Neural crest cell (in vitro differentiated cells): Measurements from ENCODE around the gene GOLGA8S. TPM values are rescaled to one million over a fixed set of nuclear protein-coding genes. Genes with fewer than 3 reads are reported as not detected.
"Not testable (repeated sequence)": the region's sequence is repeated elsewhere in the genome, so short reads cannot be mapped to it uniquely, and the experiment has no call there.

ENCODE experiments used
- DNase-seq: peaks from one replicate; pipeline ENCODE4 v3.0.0; 2021; ENCODE audit warnings: low read depth, mixed read lengths, low spot score
- H3K27ac Mint-ChIP-seq: one replicate; pipeline ENCODE4 v1.8.0; 2021; ENCODE audit warnings: mild to moderate bottlenecking, mixed read lengths; ENCODE audit not compliant: unreplicated experiment
- H3K27me3 Mint-ChIP-seq: 2 replicates; pipeline ENCODE4 v1.8.0; 2021; ENCODE audit warnings: low read depth, mild to moderate bottlenecking, mixed read lengths
- H3K36me3 Mint-ChIP-seq: 2 replicates; pipeline ENCODE4 v1.8.0; 2021; ENCODE audit warnings: low read depth, mild to moderate bottlenecking, mixed read lengths
- H3K4me1 Mint-ChIP-seq: 2 replicates; pipeline ENCODE4 v1.8.0; 2021; ENCODE audit warnings: mixed read lengths
- H3K4me3 Mint-ChIP-seq: one replicate; pipeline ENCODE4 v1.8.0; 2021; ENCODE audit warnings: mild to moderate bottlenecking, mixed read lengths
- H3K9me3 Mint-ChIP-seq: 2 replicates; pipeline ENCODE4 v1.8.0; 2021; ENCODE audit warnings: mixed read lengths
- total RNA-seq: library from RNA; stranded (reverse); gene quantifications from 2 replicates; pipeline ENCODE4 v1.2.1, GENCODE V29; 2021
- TF ChIP-seq, protein P1 (sequence below): fragments of 200-600 bp; sonication (generic); conservative IDR thresholded peaks from 2 replicates; pipeline ENCODE4 v1.5.0; 2021; ENCODE audit warnings: antibody characterized with exemption, mild to moderate bottlenecking

The GOLGA8S gene
- total RNA-seq, 1 donor from 2014 or later: 0.33 TPM

GRCh38 chr15:23401627-23402026, 47.1 kb downstream of the GOLGA8S start:
- DNase-seq: no peak
- no peaks in the 10 kb centered on the region for H3K36me3 Mint-ChIP-seq
- H3K4me1 Mint-ChIP-seq: no peaks in the 10 kb centered on the region
- H3K9me3 Mint-ChIP-seq: peaks cover 3% of the 10 kb centered on the region
- no peak overlapping the region for H3K27ac Mint-ChIP-seq
- no peaks in the 10 kb centered on the region for H3K27me3 Mint-ChIP-seq
- TF ChIP-seq, protein P1, sequence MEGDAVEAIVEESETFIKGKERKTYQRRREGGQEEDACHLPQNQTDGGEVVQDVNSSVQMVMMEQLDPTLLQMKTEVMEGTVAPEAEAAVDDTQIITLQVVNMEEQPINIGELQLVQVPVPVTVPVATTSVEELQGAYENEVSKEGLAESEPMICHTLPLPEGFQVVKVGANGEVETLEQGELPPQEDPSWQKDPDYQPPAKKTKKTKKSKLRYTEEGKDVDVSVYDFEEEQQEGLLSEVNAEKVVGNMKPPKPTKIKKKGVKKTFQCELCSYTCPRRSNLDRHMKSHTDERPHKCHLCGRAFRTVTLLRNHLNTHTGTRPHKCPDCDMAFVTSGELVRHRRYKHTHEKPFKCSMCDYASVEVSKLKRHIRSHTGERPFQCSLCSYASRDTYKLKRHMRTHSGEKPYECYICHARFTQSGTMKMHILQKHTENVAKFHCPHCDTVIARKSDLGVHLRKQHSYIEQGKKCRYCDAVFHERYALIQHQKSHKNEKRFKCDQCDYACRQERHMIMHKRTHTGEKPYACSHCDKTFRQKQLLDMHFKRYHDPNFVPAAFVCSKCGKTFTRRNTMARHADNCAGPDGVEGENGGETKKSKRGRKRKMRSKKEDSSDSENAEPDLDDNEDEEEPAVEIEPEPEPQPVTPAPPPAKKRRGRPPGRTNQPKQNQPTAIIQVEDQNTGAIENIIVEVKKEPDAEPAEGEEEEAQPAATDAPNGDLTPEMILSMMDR: no peak
- no peak overlapping the region for H3K4me3 Mint-ChIP-seq

DNA sequence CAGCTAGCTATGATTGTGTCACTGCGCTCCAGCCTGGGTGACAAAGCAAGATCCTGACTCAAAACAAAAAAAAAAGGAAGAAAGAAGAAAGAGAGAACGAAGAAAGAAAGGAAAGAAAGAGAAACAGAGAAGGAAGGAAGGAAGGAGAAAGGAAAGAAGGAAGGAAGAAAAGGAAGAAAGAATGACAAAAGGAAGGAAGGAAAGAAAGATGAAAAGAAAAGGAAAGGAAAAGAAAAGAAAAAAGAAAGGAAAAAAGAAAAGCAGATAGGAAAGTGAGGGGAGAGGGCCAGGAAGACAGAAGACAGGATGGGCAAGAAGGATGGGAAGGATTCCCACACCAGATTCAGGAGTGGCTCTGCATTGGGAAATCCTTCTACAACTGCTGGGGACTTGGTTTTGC, 47.6 kb downstream of the GOLGA8S start:
- Mint-ChIP-seq H3K9me3 (peaks cover 6% of the 10 kb centered on the region), H3K27ac (no peak overlapping the region), H3K4me3 (no peak overlapping the region), H3K27me3 (no peaks in the 10 kb centered on the region), H3K36me3 (peaks cover 4% of the 10 kb centered on the region), H3K4me1 (no peaks in the 10 kb centered on the region)
- no peak for DNase-seq
- TF ChIP-seq, protein P1: no peak

DNA sequence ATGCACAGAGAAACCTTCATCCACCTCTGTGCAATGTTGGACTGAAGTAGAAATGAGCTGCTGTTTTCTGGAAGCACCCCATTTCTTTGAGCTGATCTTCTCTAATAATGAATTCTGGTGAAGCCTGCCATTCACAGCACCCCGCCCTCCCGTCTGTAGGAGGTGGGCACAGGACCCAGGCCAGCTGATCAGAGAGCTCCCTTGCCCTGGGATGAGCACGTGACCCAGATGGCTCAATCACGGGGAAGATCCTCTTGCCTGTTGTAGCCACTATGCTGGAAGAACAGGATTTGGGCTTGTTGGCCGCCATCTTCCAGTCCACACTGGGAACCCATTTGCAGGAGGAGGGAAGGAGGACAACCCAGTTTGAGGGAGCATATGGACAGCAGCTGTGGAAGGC, 48.0 kb downstream of the GOLGA8S start:
- Mint-ChIP-seq H3K4me3 (no peak overlapping the region), H3K9me3 (peaks cover 6% of the 10 kb centered on the region), H3K4me1 (no peaks in the 10 kb centered on the region), H3K36me3 (peaks cover 4% of the 10 kb centered on the region), H3K27ac (no peak overlapping the region), H3K27me3 (no peaks in the 10 kb centered on the region)
- DNase-seq: no peak
- TF ChIP-seq, protein P1: no peak

DNA sequence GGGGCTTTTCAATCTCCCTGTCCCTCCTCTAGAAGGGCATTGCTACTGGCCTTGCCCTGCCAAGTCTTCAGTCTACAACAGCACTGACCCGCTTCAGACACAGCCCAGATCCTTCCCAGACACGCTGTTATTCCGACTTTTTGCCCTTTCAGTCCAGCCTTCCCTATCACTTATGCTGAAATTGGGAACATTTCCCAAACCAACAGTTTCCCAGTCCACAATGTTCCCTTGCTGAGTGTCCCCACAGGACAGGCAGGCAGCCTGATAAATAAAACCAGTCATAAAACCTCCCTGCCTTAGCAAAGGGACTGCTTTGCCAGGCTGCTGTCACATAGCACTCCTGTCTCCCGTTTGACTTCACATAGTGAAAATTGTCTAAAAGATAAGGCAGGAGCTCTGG, 49.0 kb downstream of the GOLGA8S start:
- Mint-ChIP-seq H3K27me3 (no peaks in the 10 kb centered on the region), H3K9me3 (peaks cover 6% of the 10 kb centered on the region), H3K4me3 (no peak overlapping the region), H3K27ac (no peak overlapping the region), H3K4me1 (no peaks in the 10 kb centered on the region), H3K36me3 (peaks cover 4% of the 10 kb centered on the region)
- no peak for DNase-seq
- TF ChIP-seq, protein P1: no peak

DNA sequence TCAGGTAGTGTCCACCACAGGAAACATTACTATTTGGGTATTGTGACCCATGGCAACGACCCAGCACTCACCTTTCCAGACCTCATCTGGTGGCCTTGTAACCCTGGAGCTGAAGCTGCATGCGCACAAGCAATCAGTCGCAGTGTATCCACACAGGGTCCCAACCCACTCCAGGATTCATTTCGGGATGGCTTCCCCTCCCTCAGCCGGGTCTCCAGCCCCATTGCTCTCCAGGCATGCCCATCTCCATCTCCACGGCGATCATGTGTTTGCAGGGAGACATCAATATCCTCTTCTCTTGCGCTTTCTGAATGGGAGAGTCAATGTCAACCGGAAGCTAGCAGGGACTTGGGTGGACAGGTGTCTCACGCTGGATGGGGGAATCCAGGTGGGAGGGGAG, 57.3 kb downstream of the GOLGA8S start:
- peaks cover 3% of the 10 kb centered on the region for H3K36me3 Mint-ChIP-seq
- H3K4me1 Mint-ChIP-seq: no peaks in the 10 kb centered on the region
- H3K4me3 Mint-ChIP-seq: no peak overlapping the region
- no peaks in the 10 kb centered on the region for H3K27me3 Mint-ChIP-seq
- TF ChIP-seq, protein P1: no peak
- no peak overlapping the region for H3K27ac Mint-ChIP-seq
- DNase-seq: no peak
- H3K9me3 Mint-ChIP-seq: peaks cover 3% of the 10 kb centered on the region

DNA sequence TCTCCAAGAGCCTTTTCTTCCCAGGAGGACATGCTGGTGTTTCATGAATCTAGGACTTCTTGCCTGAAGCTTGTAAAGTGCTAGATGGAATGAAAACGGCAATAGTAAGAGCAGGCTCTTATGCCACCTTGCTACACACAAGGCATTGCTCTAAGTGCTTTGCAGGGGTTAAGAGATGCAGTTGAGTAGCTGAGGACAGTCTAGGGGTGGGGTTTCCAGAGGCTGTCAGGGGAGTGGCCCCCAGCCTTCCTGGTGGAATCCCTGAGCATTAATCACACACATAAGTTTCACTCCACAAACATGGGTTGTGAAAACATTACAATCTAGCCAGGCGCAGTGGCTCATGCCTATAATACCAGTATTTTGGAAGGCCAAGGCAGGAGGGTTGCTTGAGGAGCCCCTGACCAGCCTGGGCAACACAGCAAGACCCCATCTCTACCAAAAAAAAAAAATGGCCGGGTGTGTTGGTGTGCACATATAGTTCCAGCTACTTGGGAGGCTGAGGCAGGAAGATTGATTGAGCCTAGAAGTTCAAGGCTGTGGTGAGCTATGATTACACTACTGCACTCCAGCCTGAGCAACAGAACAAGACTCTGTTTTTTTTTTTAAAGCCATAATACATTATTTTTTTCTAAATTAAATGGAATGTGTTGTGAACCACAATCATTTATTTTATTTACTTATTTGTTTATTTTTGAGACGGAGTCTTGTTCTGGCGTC, 58.5 kb downstream of the GOLGA8S start:
- H3K36me3 Mint-ChIP-seq, H3K27me3 Mint-ChIP-seq, H3K27ac Mint-ChIP-seq, H3K4me1 Mint-ChIP-seq, DNase-seq, H3K9me3 Mint-ChIP-seq, H3K4me3 Mint-ChIP-seq: not testable (repeated sequence)

Other genes starting within 250 kb of the GOLGA8S start
- not detected in 2 replicates for gene GOLGA6L1, start 217.9 kb upstream of the GOLGA8S start, total RNA-seq
- gene GOLGA6L26, start 20.6 kb upstream of the GOLGA8S start, total RNA-seq: not detected in 2 replicates
- not detected in 2 replicates for gene GOLGA6L2, start 92.5 kb downstream of the GOLGA8S start, total RNA-seq
- gene MKRN3, start 210.9 kb downstream of the GOLGA8S start, total RNA-seq: 3.0 and 3.8 TPM in 2 replicates